Endothelial cell of umbilical vein (primary cell): Measurements from ENCODE around the gene TTL. TPM values are rescaled to one million over a fixed set of nuclear protein-coding genes. Genes with fewer than 3 reads are reported as not detected.

Experiments
- BruUV-seq: library from RNA; stranded (reverse); fragments of 400-500 nt; replicated peaks from 2 replicates; lab custom pipeline; 2021; lab: Mats Ljungman, UMichigan
- CTCF ChIA-PET: fragments of 300-600, 350-600 bp; sonication (Branson Sonifier 250); formaldehyde crosslinking; loops from one replicate; lab custom pipeline; 2021; ENCODE audit warnings: antibody characterized with exemption, inconsistent platforms; lab: Charles Lee
- POLR2A ChIA-PET: fragments of 300-600, 350-600 bp; sonication (Branson Sonifier 250); formaldehyde crosslinking; loops from one replicate; lab custom pipeline; 2021; ENCODE audit warnings: antibody characterized with exemption, inconsistent platforms; lab: Charles Lee
- DNase-seq: peaks from one replicate; pipeline ENCODE4 v3.0.0-alpha.2; 2011; ENCODE audit warnings: low read depth, low spot score
- FAIRE-seq: peaks from 2 replicates; lab custom pipeline; 2011; peaks lifted over from hg19 to GRCh38; lab: Jason Lieb, UNC
- H2AFZ ChIP-seq: 2 replicates; pipeline ENCODE4 v1.6.0; 2012; ENCODE audit warnings: low read depth, low read length, control low read depth, inconsistent platforms
- H3K27ac ChIP-seq: 2 replicates; pipeline ENCODE4 v1.5.1; 2011; ENCODE audit warnings: low read depth, mild to moderate bottlenecking, control low read depth, low read length, moderate library complexity; ENCODE audit not compliant: insufficient read depth
- H3K27me3 ChIP-seq, 2 experiments: 2 replicates each; pipeline versions ENCODE4 v1.6.0 to v1.6.1; 2011; ENCODE audit warnings: low read length in 2 of 2, mixed read lengths in 1 of 2; ENCODE audit not compliant: control insufficient read depth in 2 of 2, insufficient read depth in 2 of 2
- H3K36me3 ChIP-seq, 2 experiments: 2 replicates in 1 of 2; 3 replicates in 1 of 2; pipeline ENCODE4 v1.5.1; 2011; ENCODE audit warnings: low read length in 2 of 2, mild to moderate bottlenecking in 1 of 2, moderate library complexity in 1 of 2; ENCODE audit not compliant: control insufficient read depth in 2 of 2, insufficient read depth in 2 of 2; ENCODE audit errors: extremely low read depth in 1 of 2
- H3K4me1 ChIP-seq: 3 replicates; pipeline ENCODE4 v1.5.1; 2011; ENCODE audit warnings: mild to moderate bottlenecking, low read length; ENCODE audit not compliant: control insufficient read depth, insufficient read depth; ENCODE audit errors: extremely low read depth
- H3K4me2 ChIP-seq: 2 replicates; pipeline ENCODE4 v1.6.1; 2011; ENCODE audit warnings: low read length, control low read depth, mixed read lengths; ENCODE audit not compliant: insufficient read depth
- H3K4me3 ChIP-seq, 3 experiments: fragments of 200-600 bp in 1 of 3; sonication (generic), shearing (Covaris generic) in 1 of 3; replicated peaks in 1 of 3; 2 replicates each; pipeline ENCODE4 v1.5.1; 2011 to 2016; ENCODE audit warnings: control low read depth in 3 of 3, low read length in 3 of 3, mild to moderate bottlenecking in 2 of 3, inconsistent platforms in 1 of 3, low read depth in 1 of 3, moderate library complexity in 1 of 3; ENCODE audit not compliant: insufficient read depth in 1 of 3
- H3K79me2 ChIP-seq: 2 replicates; pipeline ENCODE4 v1.6.0; 2012; ENCODE audit warnings: low read length, inconsistent platforms; ENCODE audit not compliant: control insufficient read depth, insufficient read depth
- H3K9ac ChIP-seq: replicated peaks from 2 replicates; pipeline ENCODE3; 2011; ENCODE audit warnings: low read length, control low read depth; ENCODE audit not compliant: insufficient read depth; ENCODE audit errors: extremely low read depth
- H3K9me1 ChIP-seq: replicated peaks from 3 replicates; pipeline ENCODE4 v1.6.0; 2011; ENCODE audit warnings: mild to moderate bottlenecking, low read length; ENCODE audit not compliant: control insufficient read depth, insufficient read depth; ENCODE audit errors: extremely low read depth
- H3K9me3 ChIP-seq: replicated peaks from 2 replicates; pipeline ENCODE4 v1.5.1; 2012; ENCODE audit warnings: low read length, inconsistent platforms; ENCODE audit not compliant: control insufficient read depth, insufficient read depth
- H4K20me1 ChIP-seq: replicated peaks from 2 replicates; pipeline ENCODE3; 2011; ENCODE audit warnings: mild to moderate bottlenecking, low read length; ENCODE audit not compliant: control insufficient read depth, insufficient read depth; ENCODE audit errors: extremely low read depth
- EZH2 ChIP-seq: IDR thresholded peaks from 2 replicates; pipeline ENCODE4 v1.6.1; 2012; ENCODE audit warnings: borderline replicate concordance, low read depth, mild to moderate bottlenecking, moderate library complexity, low read length, inconsistent platforms; ENCODE audit not compliant: severe bottlenecking
- FOS ChIP-seq: IDR thresholded peaks from 2 replicates; pipeline ENCODE4 v1.6.1; 2011; ENCODE audit warnings: mild to moderate bottlenecking, low read length, moderate library complexity, borderline replicate concordance; ENCODE audit not compliant: insufficient read depth
- GATA2 ChIP-seq: IDR thresholded peaks from 2 replicates; pipeline ENCODE4 v1.7.0; 2011; ENCODE audit warnings: low read depth, mild to moderate bottlenecking, moderate library complexity, mixed read lengths, low read length; ENCODE audit not compliant: insufficient read length, insufficient read depth
- JUN ChIP-seq: IDR thresholded peaks from 2 replicates; pipeline ENCODE4 v1.6.1; 2011; ENCODE audit warnings: borderline replicate concordance, low read depth; ENCODE audit not compliant: insufficient read length, insufficient read depth
- MYC ChIP-seq: IDR thresholded peaks from one replicate; pipeline ENCODE4 v1.6.1; 2011; ENCODE audit warnings: mild to moderate bottlenecking, low read depth, low read length
- POLR2A ChIP-seq: IDR thresholded peaks from 2 replicates; pipeline ENCODE4 v1.6.1; 2012; ENCODE audit warnings: low read depth, mild to moderate bottlenecking, control low read depth, low read length
- POLR2AphosphoS5 ChIP-seq: IDR thresholded peaks from 2 replicates; pipeline ENCODE4 v1.6.1; 2012; ENCODE audit warnings: low read depth, mild to moderate bottlenecking, control low read depth, low read length, moderate library complexity; ENCODE audit not compliant: insufficient read depth
- dilution Hi-C: fragments of 300-500 bp; cut with MboI; formaldehyde crosslinking; loops from one replicate; pipeline ENCODE4 v1.15.0; 2019; ENCODE audit warnings: low sequenced_read_pairs; ENCODE audit not compliant: extremely low pct_ligation_motif_present
- intact Hi-C: fragments of 100-400 bp; cut with micrococcal nuclease; formaldehyde crosslinking; loops from one replicate; pipeline ENCODE4 v1.10.0; 2022
- polyA plus RNA-seq, 4 experiments: library from polyadenylated mRNA; depleted of rRNA in 3 of 4; stranded (reverse) in 3 of 4; unstranded in 1 of 4; fragments of >200 nt; gene quantifications; 2 replicates each; pipeline versions ENCODE4 v1.2.1 to v1.2.3, GENCODE V29; 2011 to 2012; ENCODE audit warnings: missing spikeins in 1 of 4
- total RNA-seq: library from RNA; stranded (reverse); gene quantifications from 2 replicates; pipeline ENCODE4 v1.2.3, GENCODE V29; 2021
- TF ChIP-seq, protein P1 (sequence below), 2 donors: IDR thresholded peaks; 1 replicate in 1 of 2; 2 replicates in 1 of 2; pipeline ENCODE4 v1.5.1; 2011; ENCODE audit warnings: low read length in 2 of 2, mild to moderate bottlenecking in 2 of 2, moderate library complexity in 2 of 2, control low read depth in 1 of 2, inconsistent platforms in 1 of 2, low read depth in 1 of 2; ENCODE audit not compliant: insufficient read depth in 1 of 2; ENCODE audit errors: extremely low read depth in 1 of 2
- TF ChIP-seq, protein P2 (sequence below): IDR thresholded peaks from 2 replicates; pipeline ENCODE4 v1.6.1; 2011; ENCODE audit not compliant: insufficient read depth, insufficient read length

TTL gene
- total and polyA plus RNA-seq, 2 donors (not counting 3 experiments of a cell fraction or from before 2014, with no cell fraction given), result 21.9 to 66.8 TPM

DNA sequence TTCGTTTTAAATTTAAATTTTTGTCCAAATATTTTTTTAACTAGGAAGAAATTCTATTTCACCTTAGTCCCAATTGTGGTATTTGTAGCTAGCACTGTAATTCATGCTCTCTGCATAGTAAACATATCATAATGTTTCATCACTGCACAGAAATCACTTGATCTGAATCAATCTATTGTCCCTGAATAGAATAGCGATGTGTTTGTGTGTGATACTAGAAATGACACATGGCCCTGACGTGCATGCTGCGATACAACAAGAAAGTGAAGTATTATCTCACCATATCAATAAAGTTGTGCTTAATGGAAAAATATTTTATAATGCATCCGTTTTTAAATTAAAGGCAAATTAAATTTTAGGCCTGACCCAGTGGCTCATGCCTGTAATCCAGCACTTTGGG is 10.0 kb downstream of the TTL start:
- no TSS peak for BruUV-seq
- H2AFZ ChIP-seq, result no peak overlapping the region
- POLR2A ChIA-PET, result no interaction called here

More for the DNA sequence above, 10.0 kb downstream of the TTL start:
- peaks cover 28% of the 10 kb centered on the region for H3K79me2 ChIP-seq
- intact Hi-C loops, result no loop called here
- dilution Hi-C loops, result no loop called here
- TF ChIP-seq, protein P1, sequence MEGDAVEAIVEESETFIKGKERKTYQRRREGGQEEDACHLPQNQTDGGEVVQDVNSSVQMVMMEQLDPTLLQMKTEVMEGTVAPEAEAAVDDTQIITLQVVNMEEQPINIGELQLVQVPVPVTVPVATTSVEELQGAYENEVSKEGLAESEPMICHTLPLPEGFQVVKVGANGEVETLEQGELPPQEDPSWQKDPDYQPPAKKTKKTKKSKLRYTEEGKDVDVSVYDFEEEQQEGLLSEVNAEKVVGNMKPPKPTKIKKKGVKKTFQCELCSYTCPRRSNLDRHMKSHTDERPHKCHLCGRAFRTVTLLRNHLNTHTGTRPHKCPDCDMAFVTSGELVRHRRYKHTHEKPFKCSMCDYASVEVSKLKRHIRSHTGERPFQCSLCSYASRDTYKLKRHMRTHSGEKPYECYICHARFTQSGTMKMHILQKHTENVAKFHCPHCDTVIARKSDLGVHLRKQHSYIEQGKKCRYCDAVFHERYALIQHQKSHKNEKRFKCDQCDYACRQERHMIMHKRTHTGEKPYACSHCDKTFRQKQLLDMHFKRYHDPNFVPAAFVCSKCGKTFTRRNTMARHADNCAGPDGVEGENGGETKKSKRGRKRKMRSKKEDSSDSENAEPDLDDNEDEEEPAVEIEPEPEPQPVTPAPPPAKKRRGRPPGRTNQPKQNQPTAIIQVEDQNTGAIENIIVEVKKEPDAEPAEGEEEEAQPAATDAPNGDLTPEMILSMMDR (IDR thresholded peaks at IDR 0.05; ENCODE audit: extremely low read depth in 1 of 2, insufficient read depth in 1 of 2, low read depth in 1 of 2, low read length in 2 of 2), result no peak
- TF ChIP-seq POLR2A (no peak), EZH2 (no peak), GATA2 (no peak), FOS (no peak), MYC (no peak), POLR2AphosphoS5 (no peak), JUN (no peak)
- TF ChIP-seq, protein P2, sequence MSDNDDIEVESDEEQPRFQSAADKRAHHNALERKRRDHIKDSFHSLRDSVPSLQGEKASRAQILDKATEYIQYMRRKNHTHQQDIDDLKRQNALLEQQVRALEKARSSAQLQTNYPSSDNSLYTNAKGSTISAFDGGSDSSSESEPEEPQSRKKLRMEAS, result no peak
- H3K4me2 ChIP-seq, result no peak overlapping the region
- H3K36me3 ChIP-seq, result peaks cover 2 to 4% of the 10 kb centered on the region in 2 experiments
- peaks cover 4% of the 10 kb centered on the region for H4K20me1 ChIP-seq
- FAIRE-seq, result no peak
- H3K9me1 ChIP-seq, result no peaks in the 10 kb centered on the region
- H3K9ac ChIP-seq, result no peak overlapping the region
- no peak overlapping the region for H3K27ac ChIP-seq
- H3K4me1 ChIP-seq, result peaks cover 26% of the 10 kb centered on the region
- CTCF ChIA-PET, result interaction anchor here (2.7 to 3.6 kb wide), 3 partner anchors 8 to 12 kb away, joined by 9 to 25 read pairs (median 16); no protein-coding TSS in a partner anchor
- no peak overlapping the region for H3K4me3 ChIP-seq
- H3K27me3 ChIP-seq, result no peaks in the 10 kb centered on the region
- DNase-seq, result no peak
- no peaks in the 10 kb centered on the region for H3K9me3 ChIP-seq
